ENCODE measurements around the gene RHOF. TPM values are rescaled to one million over a fixed set of nuclear protein-coding genes. Genes with fewer than 3 reads are reported as not detected.

The RHOF gene
- total RNA-seq, 2 experiments from 2014 or later: 108 to 116 TPM

GRCh38 chr12:121770813-121771625 is 22.5 kb downstream of the RHOF start:
- no peak overlapping the region for H3K4me3 Mint-ChIP-seq
- peaks cover 9% of the 10 kb centered on the region for H3K4me1 Mint-ChIP-seq (ENCODE audit: low read depth)
- intact Hi-C loops (cut with micrococcal nuclease): no loop called here
- H3K27ac Mint-ChIP-seq: no peak overlapping the region
- TF ChIP-seq CTCF (IDR thresholded peaks at IDR 0.05): no peak
- POLR2A ChIA-PET: no interaction called here
- DNase-seq: no peak
- no peak for ATAC-seq
- H3K27me3 Mint-ChIP-seq: no peaks in the 10 kb centered on the region
- no peaks in the 10 kb centered on the region for H3K36me3 Mint-ChIP-seq (ENCODE audit: low read depth)
- CTCF ChIA-PET: no interaction called here
- no peaks in the 10 kb centered on the region for H3K9me3 Mint-ChIP-seq

GRCh38 chr12:121770388-121770787 is 23.1 kb downstream of the RHOF start:
- ChIA-PET CTCF (interaction anchor here (1.6 to 1.7 kb wide), 2 partner anchors 11 to 24 kb away, joined by 5 to 11 read pairs; partner anchors contain the start of gene RHOF), POLR2A (no interaction called here)
- no peak for TF ChIP-seq CTCF (IDR thresholded peaks at IDR 0.05)
- Mint-ChIP-seq H3K9me3 (no peaks in the 10 kb centered on the region), H3K4me3 (no peak overlapping the region), H3K27ac (no peak overlapping the region), H3K36me3 (ENCODE audit: low read depth) (peaks cover 2% of the 10 kb centered on the region), H3K27me3 (no peaks in the 10 kb centered on the region), H3K4me1 (ENCODE audit: low read depth) (peaks cover 9% of the 10 kb centered on the region)
- DNase-seq (no peak), ATAC-seq (no peak)
- intact Hi-C loops (cut with micrococcal nuclease): no loop called here

GRCh38 chr12:121769831-121770301 is 23.6 kb downstream of the RHOF start:
- Mint-ChIP-seq H3K4me3 (no peak overlapping the region), H3K4me1 (ENCODE audit: low read depth) (peaks cover 9% of the 10 kb centered on the region), H3K27me3 (no peaks in the 10 kb centered on the region), H3K9me3 (no peaks in the 10 kb centered on the region), H3K27ac (peak overlapping the region; percentile 25), H3K36me3 (ENCODE audit: low read depth) (peaks cover 3% of the 10 kb centered on the region)
- DNase-seq (no peak), ATAC-seq (no peak)
- TF ChIP-seq CTCF (IDR thresholded peaks at IDR 0.05): no peak
- intact Hi-C loops (cut with micrococcal nuclease): no loop called here
- ChIA-PET POLR2A (no interaction called here), CTCF (interaction anchor here (0.8 to 1.7 kb wide), 3 partner anchors 11 to 52 kb away, joined by 3 to 11 read pairs (median 5); partner anchors contain the start of gene RHOF)

GRCh38 chr12:121769297-121769830 is 24.1 kb downstream of the RHOF start:
- ATAC-seq: no peak
- DNase-seq: no peak
- Mint-ChIP-seq H3K27me3 (no peaks in the 10 kb centered on the region), H3K4me3 (no peak overlapping the region), H3K4me1 (ENCODE audit: low read depth) (peaks cover 9% of the 10 kb centered on the region), H3K9me3 (no peaks in the 10 kb centered on the region), H3K36me3 (ENCODE audit: low read depth) (peaks cover 3% of the 10 kb centered on the region), H3K27ac (no peak overlapping the region)
- ChIA-PET CTCF (interaction anchor here (0.8 to 1.7 kb wide), 3 partner anchors 12 to 51 kb away, joined by 3 to 11 read pairs (median 5); partner anchors contain the start of gene RHOF), POLR2A (no interaction called here)
- intact Hi-C loops (cut with micrococcal nuclease): no loop called here
- no peak for TF ChIP-seq CTCF (IDR thresholded peaks at IDR 0.05)

GRCh38 chr12:121767525-121768016 is 25.9 kb downstream of the RHOF start:
- POLR2A ChIA-PET: interaction anchor here (0.5 to 1.3 kb wide), 2 partner anchors 11 to 32 kb away, joined by 3 read pairs; no protein-coding TSS in a partner anchor
- H3K36me3 Mint-ChIP-seq (ENCODE audit: low read depth): peaks cover 3% of the 10 kb centered on the region
- peaks cover 1% of the 10 kb centered on the region for H3K4me1 Mint-ChIP-seq (ENCODE audit: low read depth)
- intact Hi-C loops (cut with micrococcal nuclease): no loop called here
- H3K27ac Mint-ChIP-seq: no peak overlapping the region
- CTCF ChIA-PET: interaction anchor here (1.1 to 1.8 kb wide), 2 partner anchors 27 to 44 kb away, joined by 5 read pairs; no protein-coding TSS in a partner anchor
- H3K9me3 Mint-ChIP-seq: no peaks in the 10 kb centered on the region
- H3K27me3 Mint-ChIP-seq: no peaks in the 10 kb centered on the region
- DNase-seq (no peak), ATAC-seq (no peak)
- no peak for TF ChIP-seq CTCF (IDR thresholded peaks at IDR 0.05)
- H3K4me3 Mint-ChIP-seq: no peak overlapping the region
